Measurements from ENCODE around the gene JADE1.

The JADE1 gene

GRCh38 chr4:128871948-128872347 is 62.4 kb downstream of the JADE1 start:
- no peak for DNase-seq (ENCODE audit: low read depth in 2 of 2)

- no peak for DNase-seq (ENCODE audit: low read depth in 2 of 2)
Measured at GRCh38 chr4:128876200-128876599, 66.7 kb downstream of the JADE1 start.

GRCh38 chr4:128877934-128878333 is 68.4 kb downstream of the JADE1 start:
- no peak for DNase-seq (ENCODE audit: low read depth in 2 of 2)

GRCh38 chr4:128879283-128879682 is 69.8 kb downstream of the JADE1 start:
- no peak for DNase-seq (ENCODE audit: low read depth in 2 of 2)

- no peak for DNase-seq (ENCODE audit: low read depth in 2 of 2)
Measured at GRCh38 chr4:128879971-128880370, 70.5 kb downstream of the JADE1 start.

GRCh38 chr4:128880662-128881061 is 71.2 kb downstream of the JADE1 start:
- no peak for DNase-seq (ENCODE audit: low read depth in 2 of 2)

GRCh38 chr4:128904821-128905220 is 95.3 kb downstream of the JADE1 start:
- DNase-seq (ENCODE audit: low read depth in 2 of 2): no peak

GRCh38 chr4:128906581-128906980 is 97.1 kb downstream of the JADE1 start:
- DNase-seq (ENCODE audit: low read depth in 2 of 2): no peak

GRCh38 chr4:128907981-128908380 is 98.5 kb downstream of the JADE1 start:
- no peak for DNase-seq (ENCODE audit: low read depth in 2 of 2)

- no peak for DNase-seq (ENCODE audit: low read depth in 2 of 2)
Measured at GRCh38 chr4:128908735-128909134, 99.2 kb downstream of the JADE1 start.

GRCh38 chr4:128913228-128913627 is 103.7 kb downstream of the JADE1 start:
- DNase-seq (ENCODE audit: low read depth in 2 of 2): no peak

GRCh38 chr4:128915544-128915943 is 106.0 kb downstream of the JADE1 start:
- DNase-seq (ENCODE audit: low read depth in 2 of 2): no peak

GRCh38 chr4:128916832-128917231 is 107.3 kb downstream of the JADE1 start:
- no peak for DNase-seq (ENCODE audit: low read depth in 2 of 2)

- no peak for DNase-seq (ENCODE audit: low read depth in 2 of 2)
Measured at GRCh38 chr4:128917781-128918180, 108.3 kb downstream of the JADE1 start.

- no peak for DNase-seq (ENCODE audit: low read depth in 2 of 2)
Measured at GRCh38 chr4:128921954-128922353, 112.5 kb downstream of the JADE1 start.

Data from stimulated activated CD4-positive, alpha-beta T cell treated with anti-CD3 and anti-CD28 coated beads, Interleukin-4, amount 100 ng/mL, for 48 hours (primary cell).